Measurements from ENCODE around the gene CRB2.

DNA sequence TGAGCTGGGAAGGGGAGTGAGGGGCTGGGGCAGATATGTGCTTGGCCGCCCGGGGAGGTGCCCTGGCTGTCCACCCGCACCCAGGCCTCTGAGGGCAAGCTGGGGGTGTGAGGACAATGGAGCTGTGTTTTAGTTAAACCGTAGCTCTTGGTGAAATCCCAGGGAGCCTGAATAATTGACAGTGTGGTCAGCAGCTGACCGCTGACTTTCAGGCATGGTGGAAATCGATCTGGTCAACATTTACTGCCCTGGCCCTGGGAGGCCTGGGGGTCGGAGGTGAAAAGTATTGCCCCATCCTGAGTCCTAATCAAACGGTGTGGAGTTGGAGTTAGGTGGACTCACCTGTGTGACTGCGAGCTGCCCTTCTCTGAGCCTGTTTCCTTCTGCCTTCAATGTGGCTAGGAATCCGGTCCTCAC lies 31.2 kb upstream of the CRB2 start:
- TF ChIP-seq, protein P1, sequence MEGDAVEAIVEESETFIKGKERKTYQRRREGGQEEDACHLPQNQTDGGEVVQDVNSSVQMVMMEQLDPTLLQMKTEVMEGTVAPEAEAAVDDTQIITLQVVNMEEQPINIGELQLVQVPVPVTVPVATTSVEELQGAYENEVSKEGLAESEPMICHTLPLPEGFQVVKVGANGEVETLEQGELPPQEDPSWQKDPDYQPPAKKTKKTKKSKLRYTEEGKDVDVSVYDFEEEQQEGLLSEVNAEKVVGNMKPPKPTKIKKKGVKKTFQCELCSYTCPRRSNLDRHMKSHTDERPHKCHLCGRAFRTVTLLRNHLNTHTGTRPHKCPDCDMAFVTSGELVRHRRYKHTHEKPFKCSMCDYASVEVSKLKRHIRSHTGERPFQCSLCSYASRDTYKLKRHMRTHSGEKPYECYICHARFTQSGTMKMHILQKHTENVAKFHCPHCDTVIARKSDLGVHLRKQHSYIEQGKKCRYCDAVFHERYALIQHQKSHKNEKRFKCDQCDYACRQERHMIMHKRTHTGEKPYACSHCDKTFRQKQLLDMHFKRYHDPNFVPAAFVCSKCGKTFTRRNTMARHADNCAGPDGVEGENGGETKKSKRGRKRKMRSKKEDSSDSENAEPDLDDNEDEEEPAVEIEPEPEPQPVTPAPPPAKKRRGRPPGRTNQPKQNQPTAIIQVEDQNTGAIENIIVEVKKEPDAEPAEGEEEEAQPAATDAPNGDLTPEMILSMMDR (IDR thresholded peaks at IDR 0.05) = no peak
- no peak for TF ChIP-seq POLR2A (IDR thresholded peaks at IDR 0.05)

Measured in body of pancreas (tissue), 4 donors.